Hematopoietic multipotent progenitor cell treated with erythropoietin and hydrocortisone succinate and interleukin-3 and kit ligand, for 4 days (in vitro differentiated cells): ENCODE data around the gene ASCL2.

Source experiments
- DNase-seq: peaks from one replicate; pipeline ENCODE4 v3.0.0-alpha.2; 2015

Gene ASCL2

GRCh38 chr11:2270322-2271076 is at the start of gene ASCL2:
Gene ASCL2, minus strand, starts transcription at chr11:2270588. Its CDS starts 256 bp downstream, at chr11:2270332.
- DNase-seq: peak; percentile 49

- peak; percentile 8 for DNase-seq
Observed at GRCh38 chr11:2319791-2320472, 49.5 kb upstream of the ASCL2 start.

- DNase-seq: no peak
Observed at GRCh38 chr11:2318707-2319106, 48.3 kb upstream of the ASCL2 start.

- DNase-seq: peak; percentile 45
Observed at GRCh38 chr11:2318123-2318522, 47.7 kb upstream of the ASCL2 start.

GRCh38 chr11:2317354-2318050 is 47.1 kb upstream of the ASCL2 start:
- DNase-seq: peak; percentile 25

GRCh38 chr11:2316963-2317244 is 46.5 kb upstream of the ASCL2 start:
- DNase-seq: no peak

- peak; percentile 16 for DNase-seq
Observed at GRCh38 chr11:2316169-2316962, 46.0 kb upstream of the ASCL2 start.

GRCh38 chr11:2315395-2316168 is 45.2 kb upstream of the ASCL2 start:
- DNase-seq: peak; percentile 5

GRCh38 chr11:2314525-2315394 is 44.4 kb upstream of the ASCL2 start:
- peak; percentile 88 for DNase-seq

GRCh38 chr11:2314136-2314524 is 43.7 kb upstream of the ASCL2 start:
- peak; percentile 35 for DNase-seq

GRCh38 chr11:2313051-2313951 is 42.9 kb upstream of the ASCL2 start:
- DNase-seq: peak; percentile 37

- DNase-seq: peak; percentile 71
Observed at GRCh38 chr11:2312232-2313042, 42.0 kb upstream of the ASCL2 start.

GRCh38 chr11:2311353-2312133 is 41.2 kb upstream of the ASCL2 start:
- peak; percentile 41 for DNase-seq

GRCh38 chr11:2310786-2311352 is 40.5 kb upstream of the ASCL2 start:
- DNase-seq: peak; percentile 20

GRCh38 chr11:2310073-2310785 is 39.8 kb upstream of the ASCL2 start:
- peak; percentile 18 for DNase-seq

GRCh38 chr11:2309251-2310072 is 39.1 kb upstream of the ASCL2 start:
- DNase-seq: peak; percentile 16
